Activated naive CD8-positive, alpha-beta T cell treated with anti-CD3 and anti-CD28 coated beads, Interleukin-2, amount 10 ng/mL, durations not matched to agents 7 days and 5 days (primary cell): ENCODE measurements around the gene GRIK3. TPM values are rescaled to one million over a fixed set of nuclear protein-coding genes. Genes with fewer than 3 reads are reported as not detected.

Experiments
- ATAC-seq: fragments of 150-1000 bp; cut with Tn5 transposase; one replicate; pipeline ENCODE4 v1.10.0; 2021; ENCODE audit warnings: low read depth, moderate library complexity
- POLR2A ChIA-PET: fragments of 350-600 bp; sonication (Branson Sonifier 250); formaldehyde crosslinking; loops from one replicate; lab custom pipeline; 2021; ENCODE audit warnings: antibody characterized with exemption; lab: Charles Lee
- DNase-seq: peaks from one replicate; pipeline ENCODE4 v3.0.0; 2021
- H3K27ac Mint-ChIP-seq: one replicate; pipeline ENCODE4 v1.8.0; 2022; ENCODE audit warnings: mild to moderate bottlenecking, mixed read lengths
- H3K27me3 Mint-ChIP-seq: one replicate; pipeline ENCODE4 v1.8.0; 2022; ENCODE audit warnings: mild to moderate bottlenecking, moderate library complexity, mixed read lengths
- H3K36me3 Mint-ChIP-seq: one replicate; pipeline ENCODE4 v1.8.0; 2021; ENCODE audit warnings: mild to moderate bottlenecking, mixed read lengths
- H3K4me1 Mint-ChIP-seq: one replicate; pipeline ENCODE4 v1.8.0; 2021; ENCODE audit warnings: mixed read lengths
- H3K4me3 Mint-ChIP-seq: one replicate; pipeline ENCODE4 v1.8.0; 2022; ENCODE audit warnings: mild to moderate bottlenecking, moderate library complexity, mixed read lengths
- H3K9me3 Mint-ChIP-seq: one replicate; pipeline ENCODE4 v1.8.0; 2021; ENCODE audit warnings: mixed read lengths
- total RNA-seq, 2 experiments: library from RNA; stranded (reverse); gene quantifications; one replicate each; pipeline ENCODE4 v1.2.3, GENCODE V29; 2021

The GRIK3 gene
- total RNA-seq, 2 experiments from 2014 or later: not detected

DNA sequence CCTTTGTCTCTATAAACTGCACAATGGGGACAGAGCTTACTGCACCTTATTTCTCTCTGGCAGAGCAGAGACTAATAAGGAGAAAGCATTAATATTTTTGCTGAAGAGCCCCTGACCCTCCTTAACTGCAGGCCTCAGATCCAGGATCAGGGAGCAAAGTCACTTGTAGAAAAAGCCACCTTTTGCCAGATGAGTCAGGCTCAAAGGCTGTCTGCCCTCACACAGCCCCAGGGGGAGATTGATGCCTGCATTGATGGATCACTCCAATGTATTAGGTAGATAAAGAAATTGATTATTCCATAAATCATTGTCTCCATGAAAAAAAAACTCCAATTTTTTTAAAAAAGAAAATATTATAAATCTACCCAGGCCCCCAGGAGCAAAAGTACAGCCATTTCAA, 15.8 kb downstream of the GRIK3 start:
- H3K4me3 Mint-ChIP-seq: no peak overlapping the region
- no peak overlapping the region for H3K27ac Mint-ChIP-seq
- no peaks in the 10 kb centered on the region for H3K4me1 Mint-ChIP-seq
- no peaks in the 10 kb centered on the region for H3K36me3 Mint-ChIP-seq
- no peak for ATAC-seq
- POLR2A ChIA-PET: no interaction called here
- no peaks in the 10 kb centered on the region for H3K9me3 Mint-ChIP-seq
- peaks cover 2% of the 10 kb centered on the region for H3K27me3 Mint-ChIP-seq
- no peak for DNase-seq

GRCh38 chr1:37017720-37018119, 16.6 kb downstream of the GRIK3 start:
- no peak overlapping the region for H3K27ac Mint-ChIP-seq
- H3K27me3 Mint-ChIP-seq: no peaks in the 10 kb centered on the region
- H3K4me3 Mint-ChIP-seq: no peak overlapping the region
- no peaks in the 10 kb centered on the region for H3K36me3 Mint-ChIP-seq
- DNase-seq (no peak), ATAC-seq (no peak)
- POLR2A ChIA-PET: no interaction called here
- H3K4me1 Mint-ChIP-seq: no peaks in the 10 kb centered on the region
- no peaks in the 10 kb centered on the region for H3K9me3 Mint-ChIP-seq

DNA sequence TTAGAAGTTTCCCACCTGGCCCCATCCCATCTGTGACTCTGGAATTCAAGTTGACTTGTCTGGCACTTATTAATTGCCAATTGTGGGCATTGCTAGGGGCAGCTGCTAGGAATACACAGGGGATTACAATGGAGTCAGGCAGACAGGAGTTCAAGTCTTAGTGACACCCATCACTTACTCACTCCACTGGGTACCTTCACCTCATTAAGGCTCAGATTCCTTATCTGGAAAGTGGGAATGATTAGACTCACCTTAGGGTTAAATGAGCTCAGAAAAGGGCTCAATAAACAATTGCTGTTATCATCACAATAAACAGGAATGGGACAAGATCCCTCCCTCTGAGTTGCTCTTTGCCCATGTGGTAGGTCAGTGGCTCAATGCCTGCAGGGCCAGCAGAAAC, 18.2 kb downstream of the GRIK3 start:
- no peaks in the 10 kb centered on the region for H3K27me3 Mint-ChIP-seq
- DNase-seq (no peak), ATAC-seq (no peak)
- POLR2A ChIA-PET: no interaction called here
- no peaks in the 10 kb centered on the region for H3K4me1 Mint-ChIP-seq
- no peak overlapping the region for H3K27ac Mint-ChIP-seq
- H3K36me3 Mint-ChIP-seq: no peaks in the 10 kb centered on the region
- no peak overlapping the region for H3K4me3 Mint-ChIP-seq
- no peaks in the 10 kb centered on the region for H3K9me3 Mint-ChIP-seq

- no peaks in the 10 kb centered on the region for H3K36me3 Mint-ChIP-seq
- no peak for DNase-seq
- H3K27ac Mint-ChIP-seq: no peak overlapping the region
- no peaks in the 10 kb centered on the region for H3K4me1 Mint-ChIP-seq
- no peaks in the 10 kb centered on the region for H3K9me3 Mint-ChIP-seq
- POLR2A ChIA-PET: no interaction called here
- ATAC-seq: no peak
- H3K27me3 Mint-ChIP-seq: no peaks in the 10 kb centered on the region
- H3K4me3 Mint-ChIP-seq: no peak overlapping the region
Measured at GRCh38 chr1:37015713-37016112, 18.6 kb downstream of the GRIK3 start.

DNA sequence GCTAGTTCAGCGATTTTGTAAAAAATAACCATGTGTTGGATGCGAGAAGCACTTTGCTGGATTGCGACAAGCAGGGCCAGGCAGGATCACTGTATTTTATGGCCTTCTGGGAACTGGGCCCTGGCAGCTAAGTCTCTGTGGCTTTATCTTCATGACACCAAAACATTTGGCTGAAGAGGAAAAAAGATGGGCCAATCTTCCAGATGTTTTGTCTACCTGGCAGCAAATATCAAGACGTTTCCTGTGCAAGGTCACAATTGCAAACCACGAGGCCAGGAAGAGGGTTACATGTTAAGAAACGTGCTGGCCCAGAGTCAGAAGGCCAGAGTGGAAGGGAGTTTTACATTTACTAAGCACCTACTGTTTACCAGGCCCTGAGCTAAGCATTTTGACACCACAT, 22.1 kb downstream of the GRIK3 start:
- no peaks in the 10 kb centered on the region for H3K9me3 Mint-ChIP-seq
- H3K4me1 Mint-ChIP-seq: no peaks in the 10 kb centered on the region
- H3K27ac Mint-ChIP-seq: no peak overlapping the region
- no peaks in the 10 kb centered on the region for H3K27me3 Mint-ChIP-seq
- no peak overlapping the region for H3K4me3 Mint-ChIP-seq
- POLR2A ChIA-PET: interaction anchor here (0.9 kb wide), 1 partner anchor 11 kb away, joined by 3 read pairs; no protein-coding TSS in a partner anchor
- no peak for ATAC-seq
- no peak for DNase-seq
- H3K36me3 Mint-ChIP-seq: no peaks in the 10 kb centered on the region

DNA sequence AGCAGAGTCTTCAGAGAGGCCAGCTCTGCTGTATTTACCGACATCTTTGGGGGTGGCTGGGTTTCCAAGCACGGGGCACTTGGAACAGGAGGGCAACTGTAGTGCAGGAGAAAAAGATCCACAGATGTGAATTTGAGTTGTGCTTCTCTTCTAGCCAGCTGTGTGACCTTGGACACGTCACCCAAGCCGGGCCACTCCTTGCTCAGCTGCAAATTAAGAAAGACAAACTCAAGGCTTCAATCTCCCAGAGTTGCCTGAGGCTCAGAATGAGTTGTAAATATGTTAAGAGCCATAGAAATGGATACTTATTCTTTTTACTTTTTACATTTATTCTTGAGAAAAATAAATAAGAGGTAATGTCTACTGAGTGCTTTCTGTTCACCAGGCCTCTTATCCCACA, 24.3 kb downstream of the GRIK3 start:
- POLR2A ChIA-PET: no interaction called here

DNA sequence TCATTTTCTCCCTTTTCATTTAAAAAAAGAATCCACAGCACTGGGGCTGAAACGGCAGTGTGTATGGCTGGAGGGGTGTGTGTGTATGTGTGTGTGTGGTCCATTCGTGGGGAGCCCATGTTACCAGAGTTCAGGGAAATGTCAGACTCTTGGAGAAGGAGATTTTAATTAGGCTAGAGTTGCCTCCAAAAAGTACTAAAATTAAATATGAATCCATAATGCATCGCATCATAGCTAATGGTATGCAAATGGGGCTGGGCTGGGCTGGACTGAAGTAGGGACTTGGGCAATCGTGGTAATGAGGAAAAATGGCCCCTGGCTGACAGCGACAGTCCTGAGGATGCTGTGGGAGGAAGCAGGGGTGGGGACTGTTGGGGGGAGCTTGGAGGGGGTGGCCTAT, 24.8 kb downstream of the GRIK3 start:
- no peak for DNase-seq

More for the DNA sequence above, 24.3 kb downstream of the GRIK3 start:
- H3K4me1 Mint-ChIP-seq: no peaks in the 10 kb centered on the region
- H3K36me3 Mint-ChIP-seq: no peaks in the 10 kb centered on the region
- DNase-seq: no peak
- H3K27ac Mint-ChIP-seq: no peak overlapping the region
- no peak overlapping the region for H3K4me3 Mint-ChIP-seq
- H3K27me3 Mint-ChIP-seq: no peaks in the 10 kb centered on the region
- H3K9me3 Mint-ChIP-seq: no peaks in the 10 kb centered on the region
- ATAC-seq: no peak

GRCh38 chr1:37006132-37006868, 28.0 kb downstream of the GRIK3 start:
- no peak overlapping the region for H3K27ac Mint-ChIP-seq
- no peaks in the 10 kb centered on the region for H3K9me3 Mint-ChIP-seq
- ATAC-seq (no peak), DNase-seq (no peak)
- POLR2A ChIA-PET: no interaction called here
- no peaks in the 10 kb centered on the region for H3K27me3 Mint-ChIP-seq
- no peaks in the 10 kb centered on the region for H3K4me1 Mint-ChIP-seq
- H3K36me3 Mint-ChIP-seq: no peaks in the 10 kb centered on the region
- H3K4me3 Mint-ChIP-seq: no peak overlapping the region

More for the DNA sequence above, 24.8 kb downstream of the GRIK3 start:
- Mint-ChIP-seq H3K4me1 (no peaks in the 10 kb centered on the region), H3K27ac (no peak overlapping the region), H3K36me3 (no peaks in the 10 kb centered on the region), H3K9me3 (no peaks in the 10 kb centered on the region), H3K4me3 (no peak overlapping the region), H3K27me3 (no peaks in the 10 kb centered on the region)
- ATAC-seq: no peak
- POLR2A ChIA-PET: no interaction called here

GRCh38 chr1:37002898-37003297, 31.4 kb downstream of the GRIK3 start:
- no peak overlapping the region for H3K27ac Mint-ChIP-seq
- no peak overlapping the region for H3K4me3 Mint-ChIP-seq
- no peaks in the 10 kb centered on the region for H3K36me3 Mint-ChIP-seq
- POLR2A ChIA-PET: no interaction called here
- no peaks in the 10 kb centered on the region for H3K27me3 Mint-ChIP-seq
- ATAC-seq (no peak), DNase-seq (no peak)
- no peaks in the 10 kb centered on the region for H3K4me1 Mint-ChIP-seq
- H3K9me3 Mint-ChIP-seq: no peaks in the 10 kb centered on the region

DNA sequence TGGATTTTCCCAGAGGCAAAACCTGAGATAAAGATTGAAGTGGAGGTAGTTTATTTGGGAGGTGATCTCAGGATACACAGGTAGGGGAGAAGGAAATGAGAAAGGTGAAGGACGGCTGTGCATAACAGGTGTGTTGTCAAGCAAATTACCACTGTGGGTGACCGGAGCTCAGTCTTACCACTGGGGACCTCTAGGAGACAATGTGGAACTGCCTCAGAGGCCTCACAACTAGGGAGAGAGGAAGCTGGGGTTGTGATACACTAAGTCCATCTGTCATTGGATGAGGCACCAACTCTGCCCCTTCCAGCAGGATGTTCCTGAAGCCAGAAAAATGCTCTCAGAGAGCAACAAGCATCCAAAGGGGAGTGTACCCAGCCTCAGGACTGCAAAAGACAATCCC, 32.6 kb downstream of the GRIK3 start:
- Mint-ChIP-seq H3K36me3 (no peaks in the 10 kb centered on the region), H3K9me3 (no peaks in the 10 kb centered on the region), H3K27ac (no peak overlapping the region), H3K4me3 (no peak overlapping the region), H3K4me1 (no peaks in the 10 kb centered on the region), H3K27me3 (no peaks in the 10 kb centered on the region)
- no peak for DNase-seq
- POLR2A ChIA-PET: no interaction called here
- ATAC-seq: no peak

DNA sequence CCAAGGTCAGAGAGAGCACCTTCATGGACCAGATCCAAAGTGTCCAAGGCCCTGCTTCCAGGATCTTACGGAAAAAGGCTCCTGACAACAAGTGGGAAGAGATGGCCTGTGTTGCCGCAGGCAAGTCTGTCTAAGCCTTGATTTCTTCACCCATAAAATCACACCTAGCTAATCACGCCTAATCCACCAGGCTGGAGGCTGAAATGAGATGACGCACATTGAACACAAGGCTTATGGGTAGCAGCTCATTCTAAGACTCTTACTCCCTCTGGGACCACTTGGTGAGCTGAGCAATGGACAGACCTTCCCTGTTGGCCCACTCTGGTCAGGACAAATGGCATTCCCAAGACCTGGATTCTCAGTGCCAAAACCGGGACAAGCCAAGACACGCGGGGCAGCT, 38.2 kb downstream of the GRIK3 start:
- Mint-ChIP-seq H3K4me1 (no peaks in the 10 kb centered on the region), H3K27ac (no peak overlapping the region), H3K27me3 (peaks cover 5% of the 10 kb centered on the region), H3K4me3 (no peak overlapping the region), H3K9me3 (no peaks in the 10 kb centered on the region), H3K36me3 (no peaks in the 10 kb centered on the region)
- DNase-seq: no peak
- ATAC-seq: no peak
- POLR2A ChIA-PET: no interaction called here

DNA sequence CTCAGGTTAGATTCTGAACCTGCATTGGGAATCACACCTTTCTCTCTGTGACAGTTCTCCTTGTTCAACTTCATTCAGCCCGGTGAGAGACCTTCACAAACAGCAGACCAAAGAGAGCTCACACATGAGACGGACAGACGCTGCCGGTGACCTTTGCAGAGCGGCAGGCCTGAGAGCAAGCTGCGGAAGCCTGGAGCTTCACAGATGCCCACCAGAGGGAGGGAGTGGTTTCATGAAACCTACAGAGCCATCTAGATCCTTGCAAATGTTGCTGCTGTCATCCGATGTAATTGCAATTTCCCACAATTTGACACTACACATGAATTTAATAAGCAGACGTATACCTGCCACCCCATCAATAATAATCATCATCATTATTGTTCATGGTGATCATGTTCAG, 39.4 kb downstream of the GRIK3 start:
- Mint-ChIP-seq H3K4me1 (no peaks in the 10 kb centered on the region), H3K9me3 (no peaks in the 10 kb centered on the region), H3K4me3 (no peak overlapping the region), H3K36me3 (no peaks in the 10 kb centered on the region), H3K27me3 (peaks cover 5% of the 10 kb centered on the region), H3K27ac (no peak overlapping the region)
- no peak for ATAC-seq
- no peak for DNase-seq
- POLR2A ChIA-PET: no interaction called here

DNA sequence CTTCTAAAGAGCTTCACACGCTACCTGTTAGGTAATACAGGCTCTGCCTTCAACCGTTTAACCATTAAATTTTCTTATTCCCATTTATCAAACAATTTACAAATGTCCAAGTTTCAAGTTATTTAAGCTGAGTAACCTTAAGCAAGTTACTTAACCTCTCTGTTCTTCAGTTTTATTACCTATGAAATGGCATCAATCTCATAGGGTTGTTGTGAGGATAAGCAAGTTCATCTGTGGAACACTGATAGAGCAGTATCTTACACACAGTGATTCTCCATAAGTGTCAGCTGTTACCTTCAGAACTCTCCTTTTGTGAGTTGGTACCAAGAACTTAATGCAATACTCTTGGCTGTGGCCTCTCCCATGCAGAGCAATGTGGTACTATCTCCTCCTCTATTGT, 40.0 kb downstream of the GRIK3 start:
- H3K9me3 Mint-ChIP-seq: no peaks in the 10 kb centered on the region
- H3K36me3 Mint-ChIP-seq: no peaks in the 10 kb centered on the region
- no peaks in the 10 kb centered on the region for H3K4me1 Mint-ChIP-seq
- POLR2A ChIA-PET: no interaction called here
- no peak for ATAC-seq
- peaks cover 5% of the 10 kb centered on the region for H3K27me3 Mint-ChIP-seq
- DNase-seq: no peak
- no peak overlapping the region for H3K27ac Mint-ChIP-seq
- no peak overlapping the region for H3K4me3 Mint-ChIP-seq

- peaks cover 5% of the 10 kb centered on the region for H3K27me3 Mint-ChIP-seq
- H3K4me3 Mint-ChIP-seq: no peak overlapping the region
- H3K4me1 Mint-ChIP-seq: no peaks in the 10 kb centered on the region
- no peaks in the 10 kb centered on the region for H3K9me3 Mint-ChIP-seq
- no peak for ATAC-seq
- H3K36me3 Mint-ChIP-seq: no peaks in the 10 kb centered on the region
- H3K27ac Mint-ChIP-seq: no peak overlapping the region
- DNase-seq: no peak
- POLR2A ChIA-PET: no interaction called here
Measured at GRCh38 chr1:36992139-36992943, 42.0 kb downstream of the GRIK3 start.
